Neural progenitor cell (in vitro differentiated cells): Measurements from ENCODE around the gene FBLN5. TPM values are rescaled to one million over a fixed set of nuclear protein-coding genes. Genes with fewer than 3 reads are reported as not detected.

Experiments used
- DNase-seq: peaks from one replicate; pipeline ENCODE4 v3.0.0-alpha.2; 2016; ENCODE audit warnings: low spot score
- H2AFZ ChIP-seq: fragments of 200-600 bp; sonication (generic); replicated peaks from 2 replicates; pipeline ENCODE4 v1.6.1; 2016; ENCODE audit warnings: antibody characterized with exemption
- H3F3A ChIP-seq: fragments of 200-600 bp; sonication (generic); 2 replicates; pipeline ENCODE4 v1.6.1; 2016; ENCODE audit warnings: antibody characterized with exemption, low read depth
- H3K27ac ChIP-seq: fragments of 200-600 bp; sonication (generic); 2 replicates; pipeline ENCODE4 v1.5.1; 2016; ENCODE audit warnings: mild to moderate bottlenecking
- H3K27me3 ChIP-seq: fragments of 200-600 bp; sonication (generic); 2 replicates; pipeline ENCODE4 v1.6.1; 2016; ENCODE audit warnings: mild to moderate bottlenecking, moderate library complexity
- H3K36me3 ChIP-seq: fragments of 200-600 bp; sonication (generic); 2 replicates; pipeline ENCODE4 v1.5.1; 2016
- H3K4me1 ChIP-seq: fragments of 200-600 bp; sonication (generic); 2 replicates; pipeline ENCODE4 v1.6.1; 2016; ENCODE audit warnings: mixed run types
- H3K4me2 ChIP-seq: fragments of 200-600 bp; sonication (generic); 2 replicates; pipeline ENCODE4 v1.6.1; 2016
- H3K4me3 ChIP-seq: fragments of 200-600 bp; sonication (generic); 2 replicates; pipeline ENCODE4 v1.5.1; 2016
- H3K79me2 ChIP-seq: fragments of 200-600 bp; sonication (generic); 2 replicates; pipeline ENCODE4 v1.6.1; 2016; ENCODE audit warnings: low read depth
- H3K9ac ChIP-seq: fragments of 200-600 bp; sonication (generic); 2 replicates; pipeline ENCODE4 v1.6.1; 2016
- H3K9me3 ChIP-seq: fragments of 200-600 bp; sonication (generic); 2 replicates; pipeline ENCODE4 v1.5.1; 2016; ENCODE audit warnings: low read depth
- H4K20me1 ChIP-seq: fragments of 200-600 bp; sonication (generic); 2 replicates; pipeline ENCODE4 v1.6.1; 2016; ENCODE audit warnings: low read depth
- H3K27ac Mint-ChIP-seq: 3 replicates; pipeline ENCODE4 v1.8.0; 2021; ENCODE audit warnings: mixed read lengths
- H3K27me3 Mint-ChIP-seq: 2 replicates; pipeline ENCODE4 v1.8.0; 2022; ENCODE audit warnings: low read depth, mild to moderate bottlenecking, inconsistent platforms, moderate library complexity, mixed read lengths; ENCODE audit not compliant: insufficient read depth
- H3K36me3 Mint-ChIP-seq: 3 replicates; pipeline ENCODE4 v1.8.0; 2021; ENCODE audit warnings: mixed read lengths
- H3K4me1 Mint-ChIP-seq: 3 replicates; pipeline ENCODE4 v1.8.0; 2021; ENCODE audit warnings: mixed read lengths
- H3K4me3 Mint-ChIP-seq: 3 replicates; pipeline ENCODE4 v1.8.0; 2021; ENCODE audit warnings: mild to moderate bottlenecking, moderate library complexity, mixed read lengths
- H3K9me3 Mint-ChIP-seq: 3 replicates; pipeline ENCODE4 v1.8.0; 2020; ENCODE audit warnings: mixed read lengths
- CTCF ChIP-seq: fragments of 200-600 bp; sonication (generic); IDR thresholded peaks from 2 replicates; pipeline ENCODE4 v1.5.1; 2017; ENCODE audit warnings: antibody characterized with exemption, mild to moderate bottlenecking
- EZH2 ChIP-seq: fragments of 200-600 bp; sonication (generic); IDR thresholded peaks from 2 replicates; pipeline ENCODE4 v1.6.1; 2017; ENCODE audit warnings: antibody characterized with exemption, mild to moderate bottlenecking, moderate library complexity
- EZH2phosphoT487 ChIP-seq: fragments of 200-600 bp; sonication (generic); IDR thresholded peaks from 2 replicates; pipeline ENCODE4 v1.6.1; 2017; ENCODE audit warnings: antibody characterized with exemption
- total RNA-seq: library from RNA; depleted of rRNA; stranded (reverse); fragments of >200 nt; gene quantifications from 2 replicates; pipeline ENCODE4 v1.2.3, GENCODE V29; 2015; ENCODE audit warnings: low replicate concordance

Gene FBLN5
- total RNA-seq, 1 donor from 2014 or later, result not detected

GRCh38 chr14:91877376-91877915, 70.0 kb downstream of the FBLN5 start:
- Histone ChIP-seq H3K9me3 (no peaks in the 10 kb centered on the region), H2AFZ (no peak overlapping the region), H3K36me3 (no peaks in the 10 kb centered on the region), H3K4me3 (no peak overlapping the region), H3K9ac (no peak overlapping the region), H4K20me1 (no peaks in the 10 kb centered on the region), H3K4me1 (no peaks in the 10 kb centered on the region), H3K27ac (no peak overlapping the region), H3K27me3 (no peaks in the 10 kb centered on the region), H3F3A (no peaks in the 10 kb centered on the region), H3K79me2 (no peaks in the 10 kb centered on the region), H3K4me2 (no peak overlapping the region)
- Mint-ChIP-seq H3K4me3 (no peak overlapping the region), H3K27me3 (peaks cover 11% of the 10 kb centered on the region), H3K9me3 (no peaks in the 10 kb centered on the region), H3K36me3 (no peaks in the 10 kb centered on the region), H3K4me1 (no peaks in the 10 kb centered on the region), H3K27ac (no peak overlapping the region)
- TF ChIP-seq EZH2 (no peak), EZH2phosphoT487 (no peak), CTCF (no peak)
- no peak for DNase-seq

- no peaks in the 10 kb centered on the region for H3K4me1 ChIP-seq
- no peaks in the 10 kb centered on the region for H3F3A ChIP-seq
- no peaks in the 10 kb centered on the region for H3K9me3 ChIP-seq
- no peaks in the 10 kb centered on the region for H4K20me1 ChIP-seq
- H3K79me2 ChIP-seq, result no peaks in the 10 kb centered on the region
- no peak overlapping the region for H2AFZ ChIP-seq
- no peak overlapping the region for H3K9ac ChIP-seq
- Mint-ChIP-seq H3K4me3 (no peak overlapping the region), H3K9me3 (no peaks in the 10 kb centered on the region), H3K27ac (no peak overlapping the region), H3K27me3 (peaks cover 12% of the 10 kb centered on the region), H3K36me3 (no peaks in the 10 kb centered on the region), H3K4me1 (no peaks in the 10 kb centered on the region)
- no peaks in the 10 kb centered on the region for H3K27me3 ChIP-seq
- no peak overlapping the region for H3K4me3 ChIP-seq
- no peak overlapping the region for H3K27ac ChIP-seq
- H3K4me2 ChIP-seq, result no peak overlapping the region
- TF ChIP-seq EZH2phosphoT487 (no peak), EZH2 (no peak), CTCF (no peak)
- no peaks in the 10 kb centered on the region for H3K36me3 ChIP-seq
- no peak for DNase-seq
These were observed 71.0 kb downstream of the FBLN5 start for GRCh38 chr14:91876492-91876891.

GRCh38 chr14:91875525-91876286, 71.8 kb downstream of the FBLN5 start:
- Histone ChIP-seq H3K4me1 (no peaks in the 10 kb centered on the region), H3K27me3 (no peaks in the 10 kb centered on the region), H3K9ac (no peak overlapping the region), H3K36me3 (no peaks in the 10 kb centered on the region), H2AFZ (no peak overlapping the region), H3K27ac (no peak overlapping the region), H3K79me2 (no peaks in the 10 kb centered on the region), H3K4me3 (no peak overlapping the region), H3F3A (no peaks in the 10 kb centered on the region), H4K20me1 (no peaks in the 10 kb centered on the region), H3K9me3 (no peaks in the 10 kb centered on the region), H3K4me2 (no peak overlapping the region)
- H3K4me3 Mint-ChIP-seq, result no peak overlapping the region
- H3K9me3 Mint-ChIP-seq, result no peaks in the 10 kb centered on the region
- no peaks in the 10 kb centered on the region for H3K4me1 Mint-ChIP-seq
- no peak overlapping the region for H3K27ac Mint-ChIP-seq
- no peak for DNase-seq
- H3K27me3 Mint-ChIP-seq, result peaks cover 12% of the 10 kb centered on the region
- no peak for TF ChIP-seq EZH2
- no peak for TF ChIP-seq CTCF
- TF ChIP-seq EZH2phosphoT487, result no peak
- no peaks in the 10 kb centered on the region for H3K36me3 Mint-ChIP-seq
